Right kidney (tissue), 9 donors: ENCODE data around the gene UMAD1.

Experiments
- DNase-seq: peaks from one replicate; pipeline ENCODE4 v3.0.0-alpha.2; 2016
- long read RNA-seq, 8 donors: transcript quantifications; one replicate each; lab custom pipeline, GENCODE V29; 2026

Gene UMAD1
- long read RNA-seq, donor 1 = 0 reads
- long read RNA-seq, donor 2, partial matches to known transcripts = 0 of 2 reads
- long read RNA-seq, donor 2, other reads (novel, unspliced or antisense) = 0 of 2 reads
- long read RNA-seq, donor 3 = 0 reads
- long read RNA-seq, donor 4 = 0 reads
- long read RNA-seq, donor 5, partial matches to known transcripts = 0 of 6 reads
- long read RNA-seq, donor 5, other reads (novel, unspliced or antisense) = 6 of 6 reads
- long read RNA-seq, donor 6, partial matches to known transcripts = 5 of 5 reads
- long read RNA-seq, donor 6, other reads (novel, unspliced or antisense) = 0 of 5 reads
- long read RNA-seq, donor 7, partial matches to known transcripts = 0 of 7 reads
- long read RNA-seq, donor 7, other reads (novel, unspliced or antisense) = 6 of 7 reads
- long read RNA-seq, donor 8, partial matches to known transcripts = 0 of 6 reads
- long read RNA-seq, donor 8, other reads (novel, unspliced or antisense) = 5 of 6 reads

DNA sequence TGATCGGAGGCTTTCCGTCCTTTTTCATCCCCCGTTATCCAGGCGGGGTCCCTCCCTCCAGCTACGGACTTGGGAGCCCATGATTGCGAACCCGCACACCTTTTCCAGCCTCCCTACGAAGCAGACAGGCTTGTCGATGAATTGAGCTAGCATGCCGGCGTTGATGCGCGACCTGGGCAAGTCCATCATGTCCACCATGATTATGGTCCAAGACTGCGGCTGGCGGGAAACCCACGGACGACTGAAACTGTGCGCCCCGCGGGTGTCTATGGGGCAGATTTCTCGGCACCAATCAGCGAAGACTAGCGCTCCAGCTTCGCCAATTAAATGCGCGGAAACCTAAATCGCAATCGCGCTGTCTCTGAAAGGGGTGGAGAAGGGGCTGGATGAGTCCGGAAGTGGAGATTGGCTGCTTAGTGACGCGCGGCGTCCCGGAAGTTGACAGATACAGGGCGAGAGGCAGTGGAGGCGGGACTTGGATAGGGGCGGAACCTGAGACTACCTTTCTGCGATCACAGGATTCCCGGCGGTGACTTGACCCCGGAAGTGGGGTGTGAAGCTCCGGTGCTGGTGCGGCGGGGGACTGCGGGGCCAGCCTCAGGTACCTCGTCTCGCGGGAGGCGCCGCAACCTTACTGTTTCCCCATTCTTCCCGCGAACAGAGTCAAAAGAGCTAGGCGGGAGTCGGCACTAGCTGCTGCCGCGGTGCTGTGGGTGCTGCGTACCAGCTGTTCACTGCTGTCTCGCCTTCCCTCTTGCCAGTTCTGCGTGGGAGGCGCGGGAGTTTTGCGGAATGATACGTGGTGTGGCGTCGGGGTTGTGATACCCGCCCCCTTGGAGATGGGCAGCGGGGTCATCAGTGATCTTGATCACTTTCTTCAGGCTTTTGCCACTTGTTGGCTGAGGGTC lies at the start of gene UMAD1:
Gene UMAD1 (plus strand): TSS at position 532 of the 908 bp plus-strand sequence. CDS start 32,620 bp downstream, outside the sequence.
- DNase-seq = peak; percentile 94

DNA sequence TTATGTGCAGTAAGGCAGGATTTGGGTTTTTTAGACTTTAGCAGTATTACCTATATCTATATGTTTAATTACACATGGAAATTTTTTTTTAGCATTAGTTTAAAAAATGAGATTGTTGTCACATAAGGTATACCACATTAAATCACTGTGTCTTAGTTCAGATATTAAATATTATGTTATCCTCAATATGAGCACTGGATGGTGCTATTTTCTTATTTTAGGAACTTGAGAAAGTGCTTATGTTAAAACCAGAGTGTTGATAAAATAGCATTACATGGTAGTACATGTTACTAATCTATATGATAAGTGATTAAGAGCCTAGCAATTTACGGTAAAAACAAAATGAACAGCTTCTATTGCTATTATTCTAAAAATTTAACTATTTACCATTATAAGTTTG lies 45.1 kb upstream of the UMAD1 start:
- no peak for DNase-seq

DNA sequence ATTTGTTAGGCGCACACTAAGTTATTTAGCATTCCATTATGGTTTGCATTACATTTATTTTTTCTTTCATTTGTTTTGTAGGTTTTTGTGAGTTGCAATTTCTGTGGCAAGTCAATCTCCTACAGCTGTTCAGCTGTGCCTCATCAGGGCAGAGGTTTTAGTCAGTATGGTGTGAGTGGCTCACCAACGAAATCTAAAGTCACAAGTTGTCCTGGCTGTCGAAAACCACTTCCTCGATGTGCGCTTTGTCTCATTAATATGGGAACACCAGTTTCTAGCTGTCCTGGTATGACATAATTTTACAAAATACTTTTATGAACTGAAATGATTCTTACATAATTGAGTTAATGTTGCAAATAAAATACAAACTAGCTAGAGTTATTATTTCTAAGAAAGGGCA lies 44.4 kb upstream of the UMAD1 start:
- no peak for DNase-seq

DNA sequence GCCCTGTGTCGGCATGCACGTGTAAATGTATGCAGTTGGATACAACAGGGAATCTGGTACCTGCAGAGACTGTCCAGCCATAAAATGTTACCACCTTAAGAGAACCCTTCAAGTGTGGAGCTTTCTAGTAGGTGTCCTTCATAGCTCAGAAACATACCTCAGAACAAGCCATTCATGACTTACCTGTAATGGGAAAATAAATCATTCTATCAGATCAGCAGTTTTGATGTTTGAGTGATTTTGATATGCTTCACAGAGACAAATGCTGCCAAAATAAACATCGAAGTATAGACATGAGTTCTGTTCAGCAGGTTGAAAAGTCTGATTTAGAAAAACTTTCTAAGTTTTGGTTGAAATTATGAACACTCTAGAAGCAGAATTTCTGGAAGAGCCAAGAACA lies 33.5 kb upstream of the UMAD1 start:
- no peak for DNase-seq

DNA sequence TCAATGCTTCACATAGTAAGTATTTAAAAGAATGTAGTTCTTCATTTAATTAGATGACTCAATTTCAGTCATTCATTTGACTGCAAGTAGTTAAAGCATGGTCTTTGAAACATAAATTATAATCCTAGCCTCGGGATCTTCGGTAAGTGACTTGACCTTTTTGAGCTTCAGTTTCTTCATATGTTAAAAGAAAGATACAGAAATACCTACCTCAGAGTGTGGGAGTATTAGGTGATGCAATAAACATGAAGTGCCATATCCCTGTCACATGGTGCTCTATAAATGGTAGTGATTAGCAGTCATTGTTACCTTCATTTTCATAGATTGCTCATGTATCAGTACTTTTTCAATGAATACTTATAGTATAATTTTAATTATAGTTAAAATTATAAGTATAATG lies 31.2 kb upstream of the UMAD1 start:
- no peak for DNase-seq

DNA sequence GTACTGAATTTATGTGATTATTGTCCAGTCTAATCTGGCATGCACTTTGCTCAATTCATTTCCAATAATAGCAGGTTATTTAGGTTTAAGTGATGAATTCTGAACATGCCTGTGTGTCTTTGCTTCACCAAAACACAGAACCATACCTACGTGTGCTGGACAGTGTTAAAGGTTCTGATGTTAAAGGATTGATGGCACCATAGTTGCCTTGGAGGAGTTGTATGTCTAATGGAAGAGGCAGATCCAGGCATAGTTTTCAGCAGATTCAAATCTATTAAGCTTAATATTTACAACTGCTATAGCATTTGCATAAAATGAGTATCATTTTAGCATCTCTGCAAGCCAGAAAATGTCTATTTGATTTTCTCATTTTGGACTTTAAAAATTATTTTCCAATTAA lies 28.0 kb upstream of the UMAD1 start:
- no peak for DNase-seq

DNA sequence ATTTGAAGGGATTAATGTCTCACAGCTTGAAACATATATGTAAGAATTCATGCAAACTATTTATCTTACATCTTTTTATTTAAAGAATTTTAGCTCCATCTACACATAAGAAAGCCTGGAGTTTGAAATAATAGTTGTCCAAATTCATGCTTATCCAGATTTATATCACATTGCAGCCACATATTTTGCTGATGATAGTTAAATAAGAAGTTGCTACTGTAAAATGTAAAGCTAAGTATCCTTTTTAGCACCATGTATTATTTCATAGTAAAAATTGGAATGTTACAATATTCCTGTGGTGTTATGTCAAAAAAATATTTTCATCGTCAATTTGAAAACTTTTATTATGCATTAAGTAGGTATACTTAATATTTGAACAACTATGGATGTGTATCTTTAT lies 27.3 kb upstream of the UMAD1 start:
- no peak for DNase-seq

DNA sequence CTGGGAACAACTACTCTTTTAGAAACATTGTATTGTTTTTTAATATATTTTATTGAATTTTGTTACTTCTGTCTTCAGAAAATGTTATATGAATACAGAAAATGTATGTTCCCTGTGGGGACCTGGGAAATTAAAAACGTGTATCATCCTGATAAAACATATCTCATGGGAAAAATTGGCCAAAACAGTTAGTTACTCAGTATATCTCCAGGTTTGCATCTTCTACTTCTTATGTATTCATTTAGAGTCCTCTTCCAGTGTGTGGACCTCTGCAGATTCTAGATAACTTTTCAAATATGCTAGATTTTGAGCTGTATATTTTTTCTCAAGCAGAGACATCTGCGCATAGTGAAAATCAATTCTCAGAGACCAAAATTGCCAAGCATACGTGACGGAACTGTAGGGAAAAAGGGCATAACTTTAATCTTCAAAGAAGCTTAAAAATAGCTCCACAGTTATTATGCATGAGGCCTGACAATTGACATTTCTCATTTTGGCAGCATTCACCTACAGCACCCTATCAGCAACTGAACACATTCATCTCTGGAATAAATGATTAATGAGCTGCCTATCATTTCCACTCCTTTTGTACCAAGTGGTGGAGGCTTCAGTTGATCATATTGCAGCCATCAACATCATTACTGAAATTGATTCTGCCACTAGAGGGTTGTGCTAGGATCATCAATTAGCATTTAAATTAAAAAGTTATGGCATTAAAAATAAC lies 26.4 kb upstream of the UMAD1 start:
- DNase-seq = no peak

DNA sequence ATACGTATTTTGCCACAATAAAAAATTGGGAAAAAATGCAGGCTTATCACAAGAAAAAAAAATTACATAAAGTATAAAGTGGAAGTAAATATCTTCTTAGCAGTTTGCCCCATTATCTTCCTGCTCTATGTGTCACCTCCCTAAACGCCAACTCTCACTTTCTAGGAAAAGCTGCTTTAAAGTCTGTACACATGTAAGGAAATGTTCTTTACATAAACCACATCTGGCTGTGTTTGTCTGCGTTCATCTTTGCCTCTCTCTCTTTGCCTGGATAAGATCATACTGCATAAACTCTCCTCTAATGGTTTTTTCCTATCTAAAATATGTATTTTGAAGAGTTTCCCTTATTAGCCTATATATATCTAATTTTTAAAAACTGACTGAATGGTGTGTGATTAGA lies 23.0 kb upstream of the UMAD1 start:
- DNase-seq = no peak

DNA sequence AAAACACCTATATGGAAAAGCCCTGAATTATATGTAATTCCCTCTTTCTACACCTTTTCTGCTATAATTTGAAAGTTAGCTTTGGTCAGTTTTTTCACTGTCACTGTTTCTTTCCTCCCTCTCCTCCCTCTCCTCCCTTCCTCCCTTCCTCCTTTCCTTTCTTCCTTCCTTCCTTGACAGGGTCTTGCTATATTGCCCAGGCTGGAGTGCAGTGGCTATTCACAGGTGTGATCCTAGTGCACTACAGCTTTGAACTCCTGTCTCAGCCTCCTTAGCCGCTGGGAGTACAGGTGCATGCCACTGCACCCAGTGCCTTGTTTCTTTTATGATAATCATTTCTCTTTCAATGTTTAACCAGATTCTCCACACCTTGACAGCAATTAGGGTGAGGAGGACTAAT lies 22.1 kb upstream of the UMAD1 start:
- no peak for DNase-seq

DNA sequence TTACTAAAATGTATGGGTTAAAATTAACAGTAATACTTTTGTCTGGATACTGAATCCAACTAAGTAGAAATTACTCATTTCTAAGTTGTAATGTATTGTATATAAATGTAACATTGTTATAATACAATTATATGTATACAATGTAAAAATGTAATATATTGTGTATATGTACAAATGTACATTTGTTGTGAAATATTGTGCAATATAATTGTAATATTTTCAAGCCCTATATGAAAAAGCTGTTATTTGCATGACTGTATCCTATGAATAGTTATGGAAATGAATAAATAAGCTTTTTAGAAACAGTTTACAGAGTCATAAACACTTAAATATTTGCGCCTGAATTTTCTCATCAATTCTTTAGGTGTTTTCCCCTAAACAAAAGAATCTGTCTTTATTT lies 20.3 kb upstream of the UMAD1 start:
- DNase-seq = no peak

DNA sequence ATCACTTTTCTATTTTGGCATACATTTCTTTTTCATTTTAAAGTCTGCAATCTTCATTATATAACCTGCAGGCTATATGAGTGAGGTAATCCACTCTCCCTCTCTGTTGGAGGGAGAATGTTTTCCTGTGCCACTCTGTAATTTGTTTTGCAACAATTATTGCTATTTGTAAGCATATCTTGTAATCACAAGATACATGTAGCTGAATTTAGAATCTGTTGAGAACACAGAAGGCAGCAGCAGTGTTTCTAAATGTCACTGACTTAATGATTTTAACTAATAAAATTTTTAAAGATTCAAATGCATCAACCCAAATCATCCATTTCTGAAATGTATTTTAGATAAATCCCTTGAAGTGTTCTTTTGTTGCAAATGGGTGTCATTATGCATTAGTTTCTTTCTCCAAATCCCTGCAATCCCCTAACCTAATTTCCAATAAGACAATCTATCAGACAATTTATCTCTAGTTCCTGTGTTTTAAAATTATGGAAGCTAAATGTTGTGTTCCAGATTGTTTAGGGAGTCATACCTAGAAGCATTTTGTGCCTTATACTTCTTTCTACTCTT lies 19.8 kb upstream of the UMAD1 start:
- DNase-seq = no peak

DNA sequence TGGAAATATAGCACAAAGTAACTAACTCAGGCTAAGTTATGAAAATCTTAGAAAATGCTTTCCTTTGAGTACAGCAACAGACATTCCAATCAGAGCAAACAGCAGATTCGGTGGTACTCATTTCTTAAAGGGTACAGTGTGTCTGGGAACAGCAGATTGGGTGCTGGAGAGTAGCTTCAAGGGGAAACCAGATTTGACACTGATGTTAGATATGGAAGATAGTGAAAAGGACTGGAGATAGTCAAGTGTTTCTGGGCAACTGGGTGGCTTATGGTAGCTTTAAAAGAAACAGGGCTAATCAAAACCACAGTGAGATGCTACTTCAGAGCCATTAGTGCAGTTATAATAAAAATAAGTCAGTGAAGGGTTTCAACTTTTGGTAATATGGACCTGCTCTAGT lies 12.1 kb upstream of the UMAD1 start:
- DNase-seq = no peak

DNA sequence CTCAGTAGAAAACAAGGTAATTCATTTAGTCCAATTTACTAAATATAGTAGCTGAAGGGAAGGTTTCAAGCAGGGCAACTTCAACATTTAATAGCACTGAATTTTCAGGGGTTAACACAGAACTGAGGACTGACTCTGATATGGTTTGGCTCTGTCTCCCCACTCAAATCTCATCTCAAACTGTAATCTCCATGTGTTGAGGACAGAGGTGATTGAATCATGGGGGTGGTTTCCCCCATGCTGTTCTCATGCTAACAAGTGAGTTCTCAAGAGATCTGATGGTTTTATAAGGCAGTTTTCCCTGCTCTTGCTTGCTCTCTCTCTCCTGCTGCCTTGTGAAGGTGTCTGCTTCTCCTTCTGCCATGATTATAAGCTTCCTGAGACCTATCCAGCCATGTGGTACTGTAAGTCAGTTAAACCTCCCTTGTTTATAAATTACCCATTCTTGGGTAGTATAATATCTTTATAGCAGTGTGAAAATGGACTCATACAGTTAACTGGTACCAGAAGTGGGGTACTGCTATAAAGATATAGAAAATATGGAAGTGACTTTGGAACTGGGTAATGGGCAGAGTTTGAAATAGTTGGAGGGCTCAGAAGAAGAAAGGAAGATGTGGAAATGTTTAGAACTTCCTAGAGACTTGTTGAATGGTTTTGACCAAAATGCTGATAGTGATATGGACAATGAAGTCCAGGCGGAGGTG lies 9.8 kb upstream of the UMAD1 start:
- DNase-seq = no peak

DNA sequence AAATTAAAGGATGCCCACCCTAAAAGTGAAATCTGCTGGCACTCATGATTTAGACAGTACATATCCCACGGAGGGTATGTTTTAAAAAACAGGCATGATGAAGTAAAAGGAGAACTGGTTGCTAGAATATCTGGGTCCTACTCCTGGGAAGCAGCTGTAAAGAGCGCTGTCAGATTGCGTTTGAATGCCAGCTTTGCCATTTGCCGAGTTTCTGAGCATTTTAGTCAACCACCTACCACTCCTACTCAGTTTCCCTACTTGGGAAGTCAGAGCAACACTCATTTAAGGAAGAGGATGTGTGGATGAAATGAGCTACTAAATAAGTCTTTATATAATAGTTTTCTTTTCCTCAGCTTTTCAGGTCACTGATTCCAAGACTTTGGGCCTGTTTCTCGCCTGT lies 1.1 kb upstream of the UMAD1 start:
- no peak for DNase-seq

DNA sequence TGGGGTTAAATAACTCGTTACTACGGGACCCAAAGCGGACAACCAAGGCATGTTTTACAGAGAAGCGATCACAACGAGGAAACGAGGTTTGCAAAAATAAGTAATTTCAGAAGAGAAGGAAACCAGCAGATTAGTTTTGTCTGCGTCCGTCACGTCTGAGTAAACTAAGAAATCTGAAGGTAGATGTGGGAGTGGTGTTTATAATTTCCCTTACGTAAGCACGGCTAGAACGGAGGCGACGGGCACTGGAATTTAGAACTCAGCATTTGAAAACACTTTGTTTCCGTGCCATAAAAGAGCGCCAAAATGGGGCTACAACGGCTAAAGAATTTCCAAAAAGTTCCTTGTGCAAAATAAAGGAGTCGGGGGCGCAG lies 718 bp upstream of the UMAD1 start:
- DNase-seq = no peak

DNA sequence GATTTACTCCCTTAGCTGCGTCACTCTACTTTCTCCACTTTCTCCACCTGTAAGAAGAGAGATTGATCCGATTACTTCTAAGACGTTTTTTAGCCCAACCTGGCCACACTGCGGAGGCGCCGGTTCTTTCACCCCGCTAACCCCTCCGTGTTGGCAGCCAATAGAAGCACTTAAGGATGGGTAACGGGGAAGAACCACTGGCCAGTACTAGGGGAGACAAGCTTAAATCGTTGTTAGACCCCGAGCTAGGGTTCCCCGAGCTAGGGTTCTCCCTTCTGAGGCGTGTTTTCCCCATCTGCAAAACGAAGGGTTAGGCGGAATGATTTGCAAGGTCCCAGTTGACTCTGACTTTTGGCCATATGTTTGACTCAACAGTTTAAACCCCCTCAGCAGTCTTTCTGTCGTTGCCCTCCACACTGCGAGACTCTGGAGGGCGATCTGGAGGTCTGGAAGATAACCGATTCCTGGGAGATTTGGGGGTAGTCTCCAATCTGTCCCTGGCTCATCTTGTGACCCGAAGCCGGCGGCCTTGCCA lies 644 bp downstream of the UMAD1 start:
- no peak for DNase-seq

DNA sequence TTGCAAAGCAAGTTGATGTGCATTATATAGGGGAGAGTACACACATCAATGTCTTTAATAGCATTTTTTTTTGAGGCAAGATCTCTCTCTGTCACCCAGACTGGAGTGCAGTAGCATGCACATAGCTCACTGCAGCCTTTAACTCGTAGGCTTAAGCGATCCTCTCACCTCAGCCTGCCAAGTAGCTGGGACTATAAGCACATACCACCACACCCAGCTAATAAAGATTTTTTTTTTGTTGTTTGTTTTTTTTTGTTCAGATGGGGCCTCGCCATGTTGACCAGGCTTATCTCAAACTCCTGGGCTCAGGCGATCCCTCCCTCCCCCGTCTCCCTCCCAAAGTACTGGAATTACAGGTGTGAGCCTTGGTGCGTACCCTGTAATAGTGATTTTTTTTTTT lies 1.5 kb downstream of the UMAD1 start:
- no peak for DNase-seq

DNA sequence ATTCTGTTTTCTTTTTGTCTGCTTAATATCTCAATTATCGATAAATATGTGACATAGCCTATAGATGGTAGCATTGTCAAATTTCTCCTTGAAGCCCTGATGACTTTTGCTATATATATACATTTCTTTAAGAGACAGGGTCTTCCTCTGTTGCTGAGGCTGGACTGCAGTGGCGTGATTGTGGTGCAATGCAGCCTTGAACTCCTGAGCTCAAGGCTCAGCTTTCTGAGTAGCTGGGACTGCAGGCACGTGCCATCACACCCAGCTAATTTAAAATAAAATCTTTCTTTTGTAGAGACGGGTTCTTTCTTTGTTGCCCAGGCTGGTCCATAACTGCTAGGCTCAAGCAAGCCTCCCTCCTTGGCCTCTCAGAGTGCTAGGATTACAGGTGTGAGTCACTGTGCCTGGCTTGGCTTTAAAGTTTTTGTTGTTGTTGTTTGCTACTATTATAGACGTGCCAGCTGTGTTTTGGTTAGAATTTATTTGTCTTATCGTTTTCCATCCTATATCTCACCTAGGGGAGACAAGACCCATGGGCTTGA lies 7.0 kb downstream of the UMAD1 start:
- DNase-seq = no peak

DNA sequence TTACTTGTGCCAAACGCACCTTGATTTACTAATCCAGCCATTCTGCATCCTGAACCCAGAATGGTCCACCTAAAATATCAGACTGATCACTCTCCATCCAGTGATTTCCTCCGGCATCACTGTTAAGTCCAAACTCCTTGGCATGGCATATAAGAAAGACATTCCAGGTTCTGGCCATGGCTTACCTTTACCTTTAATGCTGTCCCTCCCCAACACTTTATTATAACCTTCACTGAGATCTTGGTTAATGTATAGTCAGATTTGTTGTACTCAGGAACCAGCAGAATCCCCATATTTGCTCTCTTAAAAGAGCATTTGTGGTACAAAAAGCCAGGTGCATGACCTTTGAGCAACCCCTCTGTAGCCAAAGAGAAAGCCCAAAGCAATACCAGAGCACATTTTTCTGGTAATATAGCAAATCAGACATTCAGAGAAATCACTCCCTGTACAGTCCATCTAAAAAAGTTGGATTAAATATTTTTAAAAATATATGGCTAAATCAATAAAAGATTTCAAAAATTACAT lies 10.2 kb downstream of the UMAD1 start:
- DNase-seq = no peak

DNA sequence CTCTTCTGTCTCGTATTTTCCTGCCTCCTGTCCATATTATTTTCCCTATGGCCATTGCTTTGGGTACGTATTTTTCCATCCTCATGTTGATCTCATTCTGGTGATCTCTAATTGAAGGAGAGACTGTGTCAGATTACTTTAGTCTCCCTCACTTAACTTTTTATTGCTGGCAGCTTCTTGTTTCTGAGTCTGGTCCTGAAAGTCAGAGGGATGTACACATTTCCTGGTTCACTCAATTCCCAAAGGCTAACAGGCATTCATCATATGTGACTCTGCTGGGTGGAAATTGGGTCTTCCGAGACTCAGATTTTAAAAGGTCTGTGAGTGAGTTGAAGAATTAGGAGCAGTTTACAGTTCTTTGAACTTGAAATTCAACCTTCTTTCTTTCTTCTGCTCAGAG lies 10.9 kb downstream of the UMAD1 start:
- DNase-seq = no peak
